GM06990 (cell line): ENCODE results near the gene CYP4F12.
"Not testable (repeated sequence)": the region's sequence is repeated elsewhere in the genome, so short reads cannot be mapped to it uniquely, and the experiment has no call there.

Experiments used
- DNase-seq: peaks from one replicate; pipeline ENCODE4 v3.0.0-alpha.2; 2011; ENCODE audit not compliant: insufficient read length; ENCODE audit errors: extremely low read depth
- H3K27me3 ChIP-seq: replicated peaks from 2 replicates; pipeline ENCODE4 v1.6.0; 2011; ENCODE audit warnings: low read length; ENCODE audit not compliant: control insufficient read depth, insufficient read depth
- H3K36me3 ChIP-seq: 2 replicates; pipeline ENCODE4 v1.5.1; 2011; ENCODE audit warnings: low read length; ENCODE audit not compliant: control insufficient read depth, insufficient read depth
- H3K4me3 ChIP-seq: replicated peaks from 2 replicates; pipeline ENCODE4 v1.5.1; 2011; ENCODE audit warnings: low read depth, mild to moderate bottlenecking, control low read depth, low read length
- CTCF ChIP-seq: IDR thresholded peaks from 2 replicates; pipeline ENCODE4 v1.5.1; 2011; ENCODE audit warnings: low read length, control low read depth, mild to moderate bottlenecking, inconsistent platforms; ENCODE audit not compliant: insufficient read depth, poor library complexity, severe bottlenecking

The CYP4F12 gene

DNA sequence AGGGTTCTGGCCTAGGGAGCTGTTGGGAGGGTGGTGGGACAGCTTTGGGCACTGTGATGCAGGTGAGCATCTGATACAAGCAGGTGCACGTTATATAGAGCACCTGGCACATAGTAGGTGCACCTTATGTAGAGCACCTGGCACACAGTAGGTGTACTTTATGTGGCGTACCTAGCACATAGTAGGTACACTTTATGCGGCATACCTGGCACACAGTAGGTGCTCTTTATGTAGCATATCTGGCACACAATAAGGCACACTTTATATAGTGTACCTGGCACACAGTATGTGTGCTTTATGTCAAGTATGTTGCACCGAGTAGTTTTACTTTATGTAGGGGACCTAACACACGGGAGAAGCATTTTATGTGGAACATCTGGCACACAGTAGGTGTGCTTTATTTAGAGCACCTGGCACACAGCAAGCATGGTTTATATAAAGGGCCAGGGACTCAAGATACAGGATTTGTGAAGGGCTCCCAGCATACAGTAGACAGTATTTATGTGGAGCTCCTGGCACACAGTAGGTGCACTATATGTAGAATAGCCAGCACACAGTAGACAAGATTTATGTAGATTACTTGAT lies 1.6 kb upstream of the CYP4F12 start:
- Histone ChIP-seq H3K36me3 (no peaks in the 10 kb centered on the region), H3K4me3 (no peak overlapping the region), H3K27me3 (no peaks in the 10 kb centered on the region)
- no peak for TF ChIP-seq CTCF
- DNase-seq: no peak

GRCh38 chr19:15671891-15672579 lies 852 bp upstream of the CYP4F12 start:
- Histone ChIP-seq H3K4me3 (no peak overlapping the region), H3K36me3 (no peaks in the 10 kb centered on the region), H3K27me3 (no peaks in the 10 kb centered on the region)
- DNase-seq: no peak
- TF ChIP-seq CTCF: no peak

DNA sequence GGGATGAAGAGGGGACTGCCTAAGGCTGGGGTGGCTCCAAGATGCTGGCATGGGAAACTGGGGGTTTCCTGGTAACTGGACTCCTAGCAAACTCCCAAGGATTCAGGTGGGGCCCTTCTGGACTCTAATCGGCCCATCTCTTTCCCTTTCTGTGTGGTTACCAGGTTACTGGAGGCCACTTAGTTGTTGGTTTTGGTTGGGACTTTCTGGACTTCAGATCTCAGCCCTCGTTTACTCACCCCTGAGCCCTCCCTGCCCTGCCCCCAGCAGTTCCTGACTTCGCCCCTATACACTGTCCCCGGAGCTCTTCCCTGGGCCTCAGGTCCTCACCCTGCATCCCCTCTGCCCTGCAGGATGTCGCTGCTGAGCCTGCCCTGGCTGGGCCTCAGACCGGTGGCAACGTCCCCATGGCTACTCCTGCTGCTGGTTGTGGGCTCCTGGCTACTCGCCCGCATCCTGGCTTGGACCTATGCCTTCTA lies 328 bp downstream of the CYP4F12 start:
- no peak for DNase-seq
- TF ChIP-seq CTCF: no peak
- no peak overlapping the region for H3K4me3 ChIP-seq
- no peaks in the 10 kb centered on the region for H3K27me3 ChIP-seq
- no peaks in the 10 kb centered on the region for H3K36me3 ChIP-seq

GRCh38 chr19:15675560-15675959 lies 2.7 kb downstream of the CYP4F12 start:
- H3K27me3 ChIP-seq: no peaks in the 10 kb centered on the region
- no peaks in the 10 kb centered on the region for H3K36me3 ChIP-seq
- no peak for TF ChIP-seq CTCF
- DNase-seq: no peak
- H3K4me3 ChIP-seq: no peak overlapping the region

DNA sequence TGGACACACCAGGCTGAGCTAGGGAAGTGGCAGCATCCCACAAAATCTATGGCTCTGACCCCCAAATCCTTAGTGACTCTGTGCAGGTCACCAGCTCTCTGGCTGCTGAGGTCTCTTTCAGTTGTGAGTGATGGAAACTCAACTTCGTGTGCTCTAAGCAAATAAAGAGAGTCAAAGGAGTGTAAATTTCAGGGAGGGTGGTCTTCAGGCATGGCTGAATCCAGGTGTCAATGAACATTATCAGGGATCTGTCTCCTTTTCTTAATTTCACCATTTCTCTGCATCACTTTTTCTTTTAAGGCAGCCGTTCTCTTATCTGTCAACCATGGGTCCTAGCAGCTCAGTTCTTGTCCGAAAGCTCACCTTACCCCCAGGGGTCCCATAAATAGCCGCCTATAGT lies 6.2 kb downstream of the CYP4F12 start:
- H3K36me3 ChIP-seq: no peaks in the 10 kb centered on the region
- DNase-seq: no peak
- TF ChIP-seq CTCF: no peak
- H3K27me3 ChIP-seq: no peaks in the 10 kb centered on the region
- no peak overlapping the region for H3K4me3 ChIP-seq

GRCh38 chr19:15679865-15680264 lies 7.0 kb downstream of the CYP4F12 start:
- not testable (repeated sequence) for H3K27me3 ChIP-seq, DNase-seq, H3K36me3 ChIP-seq, H3K4me3 ChIP-seq
